Caco-2 (cell line): ENCODE data around the gene XRCC5. TPM values are rescaled to one million over a fixed set of nuclear protein-coding genes. Genes with fewer than 3 reads are reported as not detected.
"Not testable (repeated sequence)": the region's sequence is repeated elsewhere in the genome, so short reads cannot be mapped to it uniquely, and the experiment has no call there.

ENCODE experiments used
- BruUV-seq: library from RNA; stranded (reverse); fragments of 400-500 nt; replicated peaks from 2 replicates; lab custom pipeline; 2021; lab: Mats Ljungman, UMichigan
- CTCF ChIA-PET: fragments of 300-600 bp; sonication (Branson Sonifier 250); formaldehyde crosslinking; loops from one replicate; lab custom pipeline; 2022; ENCODE audit warnings: antibody characterized with exemption; lab: Charles Lee
- POLR2A ChIA-PET: fragments of 300-600 bp; sonication (Branson Sonifier 250); formaldehyde crosslinking; loops from one replicate; lab custom pipeline; 2022; ENCODE audit warnings: antibody characterized with exemption; lab: Charles Lee
- DNase-seq, 2 experiments: peaks; one replicate each; pipeline versions ENCODE4 v3.0.0 to v3.0.0-alpha.2; 2020 to 2022
- H3K27me3 ChIP-seq: replicated peaks from 2 replicates; pipeline ENCODE4 v1.6.0; 2011; ENCODE audit warnings: low read length; ENCODE audit not compliant: control insufficient read depth, insufficient read depth
- H3K36me3 ChIP-seq: 2 replicates; pipeline ENCODE4 v1.5.1; 2011; ENCODE audit warnings: low read length; ENCODE audit not compliant: control insufficient read depth, insufficient read depth
- H3K4me1 ChIP-seq: fragments of 250-450 bp; sonication (Bioruptor Pico); 2 replicates; pipeline ENCODE4 v1.5.1; 2020; ENCODE audit warnings: mild to moderate bottlenecking
- H3K4me3 ChIP-seq: 2 replicates; pipeline ENCODE4 v1.5.1; 2011; ENCODE audit warnings: low read depth, mild to moderate bottlenecking, control low read depth, low read length
- H3K9me3 ChIP-seq: fragments of 250-450 bp; sonication (Bioruptor Pico); 2 replicates; pipeline ENCODE4 v1.5.1; 2020; ENCODE audit warnings: mild to moderate bottlenecking, moderate library complexity
- H3K27ac Mint-ChIP-seq: one replicate; pipeline ENCODE4 v1.8.0; 2022; ENCODE audit warnings: mixed read lengths; ENCODE audit not compliant: unreplicated experiment
- H3K27me3 Mint-ChIP-seq: one replicate; pipeline ENCODE4 v1.8.0; 2022; ENCODE audit warnings: mixed read lengths; ENCODE audit not compliant: insufficient read depth, unreplicated experiment
- H3K36me3 Mint-ChIP-seq: one replicate; pipeline ENCODE4 v1.8.0; 2022; ENCODE audit warnings: mild to moderate bottlenecking, mixed read lengths; ENCODE audit not compliant: insufficient read depth, unreplicated experiment
- H3K4me1 Mint-ChIP-seq: one replicate; pipeline ENCODE4 v1.8.0; 2022; ENCODE audit warnings: low read depth, mixed read lengths; ENCODE audit not compliant: unreplicated experiment
- H3K4me3 Mint-ChIP-seq: one replicate; pipeline ENCODE4 v1.8.0; 2022; ENCODE audit warnings: mild to moderate bottlenecking, moderate library complexity, mixed read lengths; ENCODE audit not compliant: unreplicated experiment
- H3K9me3 Mint-ChIP-seq: one replicate; pipeline ENCODE4 v1.8.0; 2022; ENCODE audit warnings: mixed read lengths; ENCODE audit not compliant: unreplicated experiment
- CTCF ChIP-seq, 2 experiments: fragments of 200-600 bp in 1 of 2; IDR thresholded peaks; 1 replicate in 1 of 2; 2 replicates in 1 of 2; pipeline versions ENCODE4 v1.5.1 to v1.8.0; 2011 to 2022; ENCODE audit warnings: antibody characterized with exemption in 1 of 2, control low read depth in 1 of 2, inconsistent platforms in 1 of 2, low read depth in 1 of 2, low read length in 1 of 2, mild to moderate bottlenecking in 1 of 2, moderate library complexity in 1 of 2; ENCODE audit not compliant: insufficient read depth in 1 of 2, severe bottlenecking in 1 of 2, unreplicated experiment in 1 of 2
- intact Hi-C: fragments of 100-400 bp; cut with micrococcal nuclease; formaldehyde crosslinking; loops from one replicate; pipeline ENCODE4 v1.10.0; 2022; ENCODE audit not compliant: unreplicated experiment
- total RNA-seq: library from RNA; stranded (reverse); gene quantifications from 2 replicates; pipeline ENCODE4 v1.2.3, GENCODE V29; 2022

XRCC5 gene
- total RNA-seq, 1 experiment from 2014 or later: 319 TPM

GRCh38 chr2:216139884-216140283 is 30.7 kb downstream of the XRCC5 start:
- intact Hi-C loops: loop anchor here (1.0 kb wide), 1 partner anchor 76 kb away; no protein-coding TSS in a partner anchor
- peak; percentile 41 to 47 for TF ChIP-seq CTCF (IDR thresholded peaks at IDR 0.05; ENCODE audit: insufficient read depth in 1 of 2, low read depth in 1 of 2, low read length in 1 of 2, severe bottlenecking in 1 of 2, unreplicated experiment in 1 of 2)

GRCh38 chr2:216141516-216141915 is 32.4 kb downstream of the XRCC5 start:
- CTCF ChIA-PET, H3K9me3 Mint-ChIP-seq, POLR2A ChIA-PET: not testable (repeated sequence)

More at GRCh38 chr2:216139884-216140283, 30.7 kb downstream of the XRCC5 start:
- H3K9me3 ChIP-seq: no peaks in the 10 kb centered on the region
- no peaks in the 10 kb centered on the region for H3K4me1 ChIP-seq
- Mint-ChIP-seq H3K27ac (no peak overlapping the region), H3K27me3 (no peaks in the 10 kb centered on the region), H3K4me1 (no peaks in the 10 kb centered on the region), H3K36me3 (peaks cover 64% of the 10 kb centered on the region), H3K4me3 (no peak overlapping the region), H3K9me3 (no peaks in the 10 kb centered on the region)
- ChIA-PET POLR2A (no interaction called here), CTCF (no interaction called here)
- no peak overlapping the region for H3K4me3 ChIP-seq
- BruUV-seq: no TSS peak
- DNase-seq: peak in 1 of 2 experiments; percentile 53
- H3K36me3 ChIP-seq: peaks cover 5% of the 10 kb centered on the region
- H3K27me3 ChIP-seq: no peaks in the 10 kb centered on the region

GRCh38 chr2:216142540-216142939 is 33.4 kb downstream of the XRCC5 start:
- intact Hi-C loops: no loop called here
- no peak for DNase-seq
- Mint-ChIP-seq H3K4me1 (peaks cover 6% of the 10 kb centered on the region), H3K27ac (no peak overlapping the region), H3K4me3 (no peak overlapping the region), H3K27me3 (no peaks in the 10 kb centered on the region), H3K9me3 (no peaks in the 10 kb centered on the region), H3K36me3 (peaks cover 42% of the 10 kb centered on the region)
- Histone ChIP-seq H3K9me3 (no peaks in the 10 kb centered on the region), H3K36me3 (peaks cover 5% of the 10 kb centered on the region), H3K4me3 (no peak overlapping the region), H3K4me1 (no peaks in the 10 kb centered on the region), H3K27me3 (no peaks in the 10 kb centered on the region)
- BruUV-seq: no TSS peak
- ChIA-PET CTCF (no interaction called here), POLR2A (no interaction called here)
- no peak for TF ChIP-seq CTCF (IDR thresholded peaks at IDR 0.05; ENCODE audit: insufficient read depth in 1 of 2, low read depth in 1 of 2, low read length in 1 of 2, severe bottlenecking in 1 of 2, unreplicated experiment in 1 of 2)

More at GRCh38 chr2:216141516-216141915, 32.4 kb downstream of the XRCC5 start:
- H3K9me3 ChIP-seq, H3K27me3 ChIP-seq, H3K27ac Mint-ChIP-seq, H3K4me3 Mint-ChIP-seq, H3K36me3 ChIP-seq, H3K27me3 Mint-ChIP-seq, H3K4me1 Mint-ChIP-seq, intact Hi-C loops, H3K4me3 ChIP-seq, H3K4me1 ChIP-seq, BruUV-seq, DNase-seq: not testable (repeated sequence)
- peaks cover 48% of the 10 kb centered on the region for H3K36me3 Mint-ChIP-seq
